ENCODE data around the gene CYFIP1.

- TF ChIP-seq CTCF (IDR thresholded peaks at IDR 0.05; ENCODE audit: low read depth, low read length) = no peak
- no peak for TF ChIP-seq POLR2A (IDR thresholded peaks at IDR 0.05; ENCODE audit: extremely low read depth, insufficient read length)
Measured at GRCh38 chr15:22880068-22880980, 99.8 kb downstream of the CYFIP1 start.

Measured in NB4 (cell line).